Measurements from ENCODE around the gene LMOD1.

Gene LMOD1

GRCh38 chr1:201888282-201889089, 57.9 kb downstream of the LMOD1 start, which contains the start of gene SHISA4:
SHISA4 (plus strand) TSS chr1:201888898; CDS start chr1:201888995, 97 bp downstream.
- POLR2A ChIA-PET = no interaction called here
- no peak for TF ChIP-seq CTCF (IDR thresholded peaks at IDR 0.05; ENCODE audit: control extremely low read depth, extremely low read depth, low read depth, missing control alignments)
- CTCF ChIA-PET = interaction anchor here (1.0 to 8.7 kb wide), 3 partner anchors 6 to 84 kb away, joined by 3 to 174 read pairs (median 3); no protein-coding TSS in a partner anchor
- peak; percentile 47 for DNase-seq (ENCODE audit: extremely low spot score)

- DNase-seq (ENCODE audit: extremely low spot score) = no peak
- CTCF ChIA-PET = interaction anchor here (1.0 to 11.2 kb wide), 6 partner anchors 6 to 227 kb away, joined by 3 to 174 read pairs (median 6); partner anchors contain the start of gene SHISA4
- POLR2A ChIA-PET = no interaction called here
- TF ChIP-seq CTCF (IDR thresholded peaks at IDR 0.05; ENCODE audit: control extremely low read depth, extremely low read depth, low read depth, missing control alignments) = no peak
Observed at GRCh38 chr1:201887116-201887866, 59.1 kb downstream of the LMOD1 start.

- ChIA-PET POLR2A (interaction anchor here (0.6 kb wide), 1 partner anchor 50 kb away, joined by 7 read pairs; no protein-coding TSS in a partner anchor), CTCF (interaction anchor here (1.0 to 11.2 kb wide), 5 partner anchors 7 to 228 kb away, joined by 3 to 174 read pairs (median 9); partner anchors contain the start of gene SHISA4)
- TF ChIP-seq CTCF (IDR thresholded peaks at IDR 0.05; ENCODE audit: control extremely low read depth, extremely low read depth, low read depth, missing control alignments) = no peak
- no peak for DNase-seq (ENCODE audit: extremely low spot score)
Observed at GRCh38 chr1:201886103-201886885, 60.1 kb downstream of the LMOD1 start.

GRCh38 chr1:201885531-201886075, 60.7 kb downstream of the LMOD1 start:
- peak; percentile 14 for DNase-seq (ENCODE audit: extremely low spot score)
- POLR2A ChIA-PET = no interaction called here
- no peak for TF ChIP-seq CTCF (IDR thresholded peaks at IDR 0.05; ENCODE audit: control extremely low read depth, extremely low read depth, low read depth, missing control alignments)
- CTCF ChIA-PET = interaction anchor here (2.1 to 11.2 kb wide), 3 partner anchors 7 to 87 kb away, joined by 9 to 174 read pairs (median 14); partner anchors contain the start of gene SHISA4

- ChIA-PET CTCF (interaction anchor here (0.8 to 11.2 kb wide), 4 partner anchors 8 to 89 kb away, joined by 3 to 174 read pairs (median 16); partner anchors contain the start of gene SHISA4), POLR2A (no interaction called here)
- TF ChIP-seq CTCF (IDR thresholded peaks at IDR 0.05; ENCODE audit: control extremely low read depth, extremely low read depth, low read depth, missing control alignments) = no peak
- no peak for DNase-seq (ENCODE audit: extremely low spot score)
Observed at GRCh38 chr1:201884425-201884824, 61.9 kb downstream of the LMOD1 start.

Measured in GM10248 (cell line).